ENCODE measurements around the gene NRXN3. TPM values are rescaled to one million over a fixed set of nuclear protein-coding genes. Genes with fewer than 3 reads are reported as not detected.

The NRXN3 gene
- polyA plus RNA-seq, 1 donor from 2014 or later, result 110 TPM

DNA sequence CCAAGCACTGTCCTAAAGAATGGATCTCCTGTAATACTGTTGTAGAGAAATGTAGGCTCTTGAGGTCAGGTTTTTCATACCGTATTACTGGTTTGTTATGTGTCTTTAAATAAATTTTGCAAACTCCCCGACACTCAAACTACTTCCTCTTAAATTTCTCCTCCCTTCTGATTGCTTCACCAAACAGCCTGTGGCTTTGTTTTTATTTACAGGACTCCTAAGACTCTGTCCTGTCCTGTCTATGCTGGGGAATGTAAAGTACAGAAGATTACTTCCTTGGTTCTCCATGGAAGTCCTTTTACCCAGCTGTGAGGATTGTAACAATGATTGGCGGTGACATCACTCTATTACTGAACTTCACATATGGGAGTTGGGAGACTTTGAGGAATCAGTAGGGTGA lies 1167.6 kb downstream of the NRXN3 start:
- H3K27me3 ChIP-seq (ENCODE audit: insufficient read depth, low read depth, low read length), result no peaks in the 10 kb centered on the region
- no peak overlapping the region for H3K9ac ChIP-seq (ENCODE audit: low read length)
- H3K9me3 ChIP-seq (ENCODE audit: low read length), result no peaks in the 10 kb centered on the region
- no peaks in the 10 kb centered on the region for H3K9me2 ChIP-seq (ENCODE audit: insufficient read depth, low read length)
- no peak overlapping the region for H2AFZ ChIP-seq (ENCODE audit: low read depth, low read length)
- no peak overlapping the region for H3K27ac ChIP-seq (ENCODE audit: low read length)
- TF ChIP-seq EP300 (conservative IDR thresholded peaks at IDR 0.05; ENCODE audit: poor library complexity, severe bottlenecking), result no peak
- no peak for TF ChIP-seq CTCF (IDR thresholded peaks at IDR 0.05; ENCODE audit: poor library complexity, severe bottlenecking)
- TF ChIP-seq RAD21 (conservative IDR thresholded peaks at IDR 0.05), result no peak
- TF ChIP-seq, protein P1, sequence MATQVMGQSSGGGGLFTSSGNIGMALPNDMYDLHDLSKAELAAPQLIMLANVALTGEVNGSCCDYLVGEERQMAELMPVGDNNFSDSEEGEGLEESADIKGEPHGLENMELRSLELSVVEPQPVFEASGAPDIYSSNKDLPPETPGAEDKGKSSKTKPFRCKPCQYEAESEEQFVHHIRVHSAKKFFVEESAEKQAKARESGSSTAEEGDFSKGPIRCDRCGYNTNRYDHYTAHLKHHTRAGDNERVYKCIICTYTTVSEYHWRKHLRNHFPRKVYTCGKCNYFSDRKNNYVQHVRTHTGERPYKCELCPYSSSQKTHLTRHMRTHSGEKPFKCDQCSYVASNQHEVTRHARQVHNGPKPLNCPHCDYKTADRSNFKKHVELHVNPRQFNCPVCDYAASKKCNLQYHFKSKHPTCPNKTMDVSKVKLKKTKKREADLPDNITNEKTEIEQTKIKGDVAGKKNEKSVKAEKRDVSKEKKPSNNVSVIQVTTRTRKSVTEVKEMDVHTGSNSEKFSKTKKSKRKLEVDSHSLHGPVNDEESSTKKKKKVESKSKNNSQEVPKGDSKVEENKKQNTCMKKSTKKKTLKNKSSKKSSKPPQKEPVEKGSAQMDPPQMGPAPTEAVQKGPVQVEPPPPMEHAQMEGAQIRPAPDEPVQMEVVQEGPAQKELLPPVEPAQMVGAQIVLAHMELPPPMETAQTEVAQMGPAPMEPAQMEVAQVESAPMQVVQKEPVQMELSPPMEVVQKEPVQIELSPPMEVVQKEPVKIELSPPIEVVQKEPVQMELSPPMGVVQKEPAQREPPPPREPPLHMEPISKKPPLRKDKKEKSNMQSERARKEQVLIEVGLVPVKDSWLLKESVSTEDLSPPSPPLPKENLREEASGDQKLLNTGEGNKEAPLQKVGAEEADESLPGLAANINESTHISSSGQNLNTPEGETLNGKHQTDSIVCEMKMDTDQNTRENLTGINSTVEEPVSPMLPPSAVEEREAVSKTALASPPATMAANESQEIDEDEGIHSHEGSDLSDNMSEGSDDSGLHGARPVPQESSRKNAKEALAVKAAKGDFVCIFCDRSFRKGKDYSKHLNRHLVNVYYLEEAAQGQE (IDR thresholded peaks at IDR 0.05; ENCODE audit: borderline replicate concordance), result no peak
- TF ChIP-seq EZH2 (IDR thresholded peaks at IDR 0.05; ENCODE audit: borderline replicate concordance, insufficient read depth, low read length, poor library complexity, severe bottlenecking), result no peak
- TF ChIP-seq SMC3 (conservative IDR thresholded peaks at IDR 0.05; ENCODE audit: poor library complexity), result no peak
- H3K4me2 ChIP-seq (ENCODE audit: low read length), result no peak overlapping the region
- H3F3A ChIP-seq (ENCODE audit: insufficient read depth, low read length, poor library complexity, severe bottlenecking), result peaks cover 10% of the 10 kb centered on the region
- no peaks in the 10 kb centered on the region for H3K36me3 ChIP-seq (ENCODE audit: insufficient read depth, low read length)
- peaks cover 9% of the 10 kb centered on the region for H3K79me2 ChIP-seq (replicated peaks; ENCODE audit: insufficient read depth, low read length)
- no peaks in the 10 kb centered on the region for H4K20me1 ChIP-seq (ENCODE audit: insufficient read depth)
- no peak overlapping the region for H3K4me3 ChIP-seq (ENCODE audit: low read length)

DNA sequence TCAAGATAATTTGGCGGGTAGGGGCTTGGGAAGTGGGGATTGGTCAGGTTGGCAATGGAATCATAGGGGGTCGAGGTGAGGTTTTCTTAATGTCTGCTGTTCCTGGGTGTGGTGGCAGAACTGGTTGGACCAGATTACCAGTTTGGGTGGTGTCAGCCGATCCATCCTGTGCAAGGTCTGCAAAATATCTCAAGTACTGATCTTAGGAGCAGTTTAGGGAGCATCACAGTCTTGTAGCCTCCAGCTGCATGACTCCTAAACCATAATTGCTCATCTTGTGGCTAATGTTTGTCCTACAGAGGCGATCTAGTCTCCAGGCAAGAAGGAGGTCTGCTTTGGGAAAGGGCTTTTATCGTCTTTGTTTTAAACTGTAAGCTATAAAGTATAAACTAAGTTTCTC lies 1172.8 kb downstream of the NRXN3 start:
- H3K9me2 ChIP-seq (ENCODE audit: insufficient read depth, low read length), result no peaks in the 10 kb centered on the region
- H3K4me3 ChIP-seq (ENCODE audit: low read length), result no peak overlapping the region
- H3K27me3 ChIP-seq (ENCODE audit: insufficient read depth, low read depth, low read length), result no peaks in the 10 kb centered on the region
- no peak overlapping the region for H2AFZ ChIP-seq (ENCODE audit: low read depth, low read length)
- H3K36me3 ChIP-seq (ENCODE audit: insufficient read depth, low read length), result no peaks in the 10 kb centered on the region
- no peak overlapping the region for H3K4me2 ChIP-seq (ENCODE audit: low read length)
- H3K79me2 ChIP-seq (replicated peaks; ENCODE audit: insufficient read depth, low read length), result peaks cover 6% of the 10 kb centered on the region
- no peaks in the 10 kb centered on the region for H4K20me1 ChIP-seq (ENCODE audit: insufficient read depth)
- no peak overlapping the region for H3K27ac ChIP-seq (ENCODE audit: low read length)
- H3F3A ChIP-seq (ENCODE audit: insufficient read depth, low read length, poor library complexity, severe bottlenecking), result no peaks in the 10 kb centered on the region
- no peak for TF ChIP-seq EZH2 (IDR thresholded peaks at IDR 0.05; ENCODE audit: borderline replicate concordance, insufficient read depth, low read length, poor library complexity, severe bottlenecking)
- no peak for TF ChIP-seq POLR2AphosphoS5 (IDR thresholded peaks at IDR 0.05)
- TF ChIP-seq MXI1 (conservative IDR thresholded peaks at IDR 0.05; ENCODE audit: poor library complexity, severe bottlenecking), result no peak
- TF ChIP-seq SMC3 (conservative IDR thresholded peaks at IDR 0.05; ENCODE audit: poor library complexity), result no peak
- TF ChIP-seq TAF1 (IDR thresholded peaks at IDR 0.05; ENCODE audit: low read depth), result no peak
- no peak for TF ChIP-seq RAD21 (conservative IDR thresholded peaks at IDR 0.05)
- no peak overlapping the region for H3K9ac ChIP-seq (ENCODE audit: low read length)
- no peaks in the 10 kb centered on the region for H3K9me3 ChIP-seq (ENCODE audit: low read length)

DNA sequence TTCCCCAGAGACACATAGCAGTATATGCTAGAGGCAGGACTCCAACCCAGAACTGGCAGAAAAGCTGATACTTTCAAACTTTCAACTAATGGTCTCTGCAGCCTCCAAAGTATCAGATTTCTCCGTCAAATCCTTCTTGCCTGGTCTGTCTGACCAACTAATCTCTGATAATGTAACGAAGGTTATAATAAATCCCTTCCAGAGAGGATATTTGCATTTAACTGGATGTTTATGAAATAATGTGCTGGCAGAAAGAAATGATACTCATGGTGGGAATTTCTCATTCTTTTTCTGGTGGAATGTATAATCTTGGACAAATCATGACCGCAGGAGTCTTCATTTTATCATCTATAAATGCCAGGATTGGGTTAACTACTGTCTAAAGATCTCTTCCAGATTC lies 1180.8 kb downstream of the NRXN3 start:
- no peak overlapping the region for H3K9ac ChIP-seq (ENCODE audit: low read length)
- H3K9me2 ChIP-seq (ENCODE audit: insufficient read depth, low read length), result no peaks in the 10 kb centered on the region
- no peaks in the 10 kb centered on the region for H3K9me3 ChIP-seq (ENCODE audit: low read length)
- H2AFZ ChIP-seq (ENCODE audit: low read depth, low read length), result no peak overlapping the region
- no peaks in the 10 kb centered on the region for H4K20me1 ChIP-seq (ENCODE audit: insufficient read depth)
- peaks cover 1% of the 10 kb centered on the region for H3F3A ChIP-seq (ENCODE audit: insufficient read depth, low read length, poor library complexity, severe bottlenecking)
- H3K4me2 ChIP-seq (ENCODE audit: low read length), result no peak overlapping the region
- H3K27me3 ChIP-seq (ENCODE audit: insufficient read depth, low read depth, low read length), result no peaks in the 10 kb centered on the region
- peaks cover 18% of the 10 kb centered on the region for H3K79me2 ChIP-seq (replicated peaks; ENCODE audit: insufficient read depth, low read length)
- H3K36me3 ChIP-seq (ENCODE audit: insufficient read depth, low read length), result no peaks in the 10 kb centered on the region
- no peak overlapping the region for H3K4me3 ChIP-seq (ENCODE audit: low read length)
- H3K27ac ChIP-seq (ENCODE audit: low read length), result peak overlapping the region; percentile 48
- TF ChIP-seq, protein P1 (IDR thresholded peaks at IDR 0.05; ENCODE audit: borderline replicate concordance), result no peak
- TF ChIP-seq RAD21 (conservative IDR thresholded peaks at IDR 0.05) (no peak), TAF1 (IDR thresholded peaks at IDR 0.05; ENCODE audit: low read depth) (no peak)
